CD14-positive monocyte (primary cell): ENCODE data around the gene PCA3. TPM values are rescaled to one million over a fixed set of nuclear protein-coding genes. Genes with fewer than 3 reads are reported as not detected.

Experiments used
- DNase-seq, 3 donors: peaks; one replicate each; pipeline ENCODE4 v3.0.0-alpha.2; 2011 to 2022
- H2AFZ ChIP-seq: 2 replicates; pipeline ENCODE4 v1.6.0; 2012; ENCODE audit warnings: mild to moderate bottlenecking, low read depth, low read length, inconsistent platforms; ENCODE audit not compliant: insufficient read depth, poor library complexity, severe bottlenecking
- H3K27ac ChIP-seq, 2 donors: 1 replicate in 1 of 2; 2 replicates in 1 of 2; pipeline ENCODE4 v1.5.1; 2012 to 2013; ENCODE audit warnings: low read length in 2 of 2, control low read depth in 1 of 2, inconsistent platforms in 1 of 2, low read depth in 1 of 2, mild to moderate bottlenecking in 1 of 2
- H3K27me3 ChIP-seq, 2 donors: one replicate each; pipeline versions ENCODE4 v1.6.0 to v1.6.1; 2011 to 2013; ENCODE audit warnings: low read length in 2 of 2; ENCODE audit not compliant: control insufficient read depth in 2 of 2, insufficient read depth in 2 of 2
- H3K36me3 ChIP-seq, 2 donors: replicated peaks in 1 of 2; 1 replicate in 1 of 2; 2 replicates in 1 of 2; pipeline versions ENCODE4 v1.5.1 to v1.6.1; 2012 to 2013; ENCODE audit warnings: low read length in 2 of 2, control low read depth in 1 of 2, inconsistent platforms in 1 of 2, mild to moderate bottlenecking in 1 of 2; ENCODE audit not compliant: insufficient read depth in 2 of 2, control insufficient read depth in 1 of 2
- H3K4me1 ChIP-seq, 2 donors: 1 replicate in 1 of 2; 2 replicates in 1 of 2; pipeline versions ENCODE4 v1.5.1 to v1.6.1; 2012 to 2013; ENCODE audit warnings: low read length in 2 of 2, control low read depth in 1 of 2, inconsistent platforms in 1 of 2, mild to moderate bottlenecking in 1 of 2, moderate library complexity in 1 of 2; ENCODE audit not compliant: insufficient read depth in 2 of 2, control insufficient read depth in 1 of 2
- H3K4me2 ChIP-seq: replicated peaks from 2 replicates; pipeline ENCODE3; 2012; ENCODE audit warnings: low read length, moderate library complexity, mild to moderate bottlenecking; ENCODE audit not compliant: poor library complexity, severe bottlenecking; ENCODE audit errors: extremely low read depth
- H3K4me3 ChIP-seq, 3 experiments: fragments of 200-600 bp in 1 of 3; sonication (generic) in 1 of 3; replicated peaks in 1 of 3; 1 replicate in 2 of 3; 2 replicates in 1 of 3; pipeline ENCODE4 v1.5.1; 2011 to 2013; ENCODE audit warnings: low read length in 3 of 3, mild to moderate bottlenecking in 3 of 3, control low read depth in 2 of 3, low read depth in 2 of 3, inconsistent platforms in 1 of 3, moderate library complexity in 1 of 3
- H3K79me2 ChIP-seq: 2 replicates; pipeline ENCODE4 v1.6.0; 2012; ENCODE audit warnings: mild to moderate bottlenecking, control low read depth, inconsistent platforms, low read length, moderate library complexity; ENCODE audit not compliant: insufficient read depth
- H3K9ac ChIP-seq: 2 replicates; pipeline ENCODE4 v1.6.0; 2017; ENCODE audit warnings: low read length, mild to moderate bottlenecking; ENCODE audit not compliant: insufficient read depth, poor library complexity, severe bottlenecking
- H3K9me3 ChIP-seq, 2 donors: replicated peaks in 1 of 2; 1 replicate in 1 of 2; 2 replicates in 1 of 2; pipeline versions ENCODE4 v1.5.1 to v1.6.1; 2012 to 2013; ENCODE audit warnings: low read length in 2 of 2, control low read depth in 1 of 2; ENCODE audit not compliant: control insufficient read depth in 1 of 2, insufficient read depth in 1 of 2
- H4K20me1 ChIP-seq: 2 replicates; pipeline ENCODE4 v1.6.0; 2012; ENCODE audit warnings: mild to moderate bottlenecking, low read length, control low read depth, moderate library complexity; ENCODE audit not compliant: insufficient read depth
- H3K27ac Mint-ChIP-seq, 7 donors: one replicate each; pipeline ENCODE4 v1.8.0; 2020; ENCODE audit warnings: mild to moderate bottlenecking in 7 of 7, mixed read lengths in 7 of 7, moderate library complexity in 6 of 7, inconsistent platforms in 2 of 7
- H3K27me3 Mint-ChIP-seq, 3 donors: one replicate each; pipeline ENCODE4 v1.8.0; 2021 to 2022; ENCODE audit warnings: low read depth in 3 of 3, mild to moderate bottlenecking in 3 of 3, mixed read lengths in 3 of 3, moderate library complexity in 3 of 3, inconsistent platforms in 1 of 3
- H3K36me3 Mint-ChIP-seq, 2 donors: one replicate each; pipeline ENCODE4 v1.8.0; 2020; ENCODE audit warnings: mixed read lengths in 2 of 2, inconsistent platforms in 1 of 2, mild to moderate bottlenecking in 1 of 2
- H3K4me1 Mint-ChIP-seq: one replicate; pipeline ENCODE4 v1.8.0; 2020; ENCODE audit warnings: mild to moderate bottlenecking, mixed read lengths
- H3K4me3 Mint-ChIP-seq, 2 donors: one replicate each; pipeline ENCODE4 v1.8.0; 2020; ENCODE audit warnings: mild to moderate bottlenecking in 2 of 2, mixed read lengths in 2 of 2, moderate library complexity in 1 of 2
- H3K9me3 Mint-ChIP-seq, 7 donors: one replicate each; pipeline ENCODE4 v1.8.0; 2020 to 2022; ENCODE audit warnings: mixed read lengths in 7 of 7, mild to moderate bottlenecking in 6 of 7, moderate library complexity in 6 of 7, inconsistent platforms in 2 of 7
- WGBS: methylation state at CpG from one replicate; pipeline ENCODE4 v1.1.5; 2013; ENCODE audit warnings: missing lambda C conversion rate; ENCODE audit not compliant: insufficient coverage; 5-methylcytosine and 5-hydroxymethylcytosine counted together
- intact Hi-C, 2 donors: fragments of 100-400 bp; cut with micrococcal nuclease; formaldehyde crosslinking; loops; one replicate each; pipeline versions ENCODE4 v1.15.0 to v1.15.1; 2023
- polyA plus RNA-seq, 3 donors: library from polyadenylated mRNA; depleted of rRNA in 1 of 3; unstranded in 2 of 3; stranded (reverse) in 1 of 3; fragments of 300-500 nt in 2 of 3; fragments of >200 nt in 1 of 3; fragmentation: Illumina TruSeq in 2 of 3; gene quantifications; 1 replicate in 2 of 3; 2 replicates in 1 of 3; pipeline ENCODE4 v1.2.3, GENCODE V29; 2012 to 2021
- TF ChIP-seq, protein P1 (sequence below): fragments of 200-600 bp; IDR thresholded peaks from one replicate; pipeline ENCODE4 v1.8.0; 2022; ENCODE audit warnings: antibody characterized with exemption, mild to moderate bottlenecking

Gene PCA3
- polyA plus RNA-seq, 3 donors = 0.04 TPM; not detected in 2

DNA sequence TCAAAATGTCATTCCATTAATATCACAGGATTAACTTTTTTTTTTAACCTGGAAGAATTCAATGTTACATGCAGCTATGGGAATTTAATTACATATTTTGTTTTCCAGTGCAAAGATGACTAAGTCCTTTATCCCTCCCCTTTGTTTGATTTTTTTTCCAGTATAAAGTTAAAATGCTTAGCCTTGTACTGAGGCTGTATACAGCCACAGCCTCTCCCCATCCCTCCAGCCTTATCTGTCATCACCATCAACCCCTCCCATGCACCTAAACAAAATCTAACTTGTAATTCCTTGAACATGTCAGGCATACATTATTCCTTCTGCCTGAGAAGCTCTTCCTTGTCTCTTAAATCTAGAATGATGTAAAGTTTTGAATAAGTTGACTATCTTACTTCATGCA lies 20.6 kb downstream of the PCA3 start:
- no peak overlapping the region for H3K27ac ChIP-seq
- DNase-seq = no peak
- H3K4me3 ChIP-seq = no peak overlapping the region
- H3K79me2 ChIP-seq = no peaks in the 10 kb centered on the region
- H3K4me1 ChIP-seq = no peaks in the 10 kb centered on the region
- H3K27me3 ChIP-seq = no peaks in the 10 kb centered on the region
- H3K36me3 ChIP-seq = no peaks in the 10 kb centered on the region
- H3K4me1 Mint-ChIP-seq = peaks cover 4% of the 10 kb centered on the region
- H2AFZ ChIP-seq = no peak overlapping the region
- H3K4me2 ChIP-seq = no peak overlapping the region
- no peaks in the 10 kb centered on the region for H3K9me3 ChIP-seq
- no peak overlapping the region for H3K4me3 Mint-ChIP-seq
- H4K20me1 ChIP-seq = no peaks in the 10 kb centered on the region
- no peaks in the 10 kb centered on the region for H3K36me3 Mint-ChIP-seq
- intact Hi-C loops = no loop called here
- H3K27ac Mint-ChIP-seq = no peak overlapping the region
- peaks cover 0 to 2% (median 0%) of the 10 kb centered on the region in 7 donors for H3K9me3 Mint-ChIP-seq
- H3K27me3 Mint-ChIP-seq = peaks cover 4 to 7% (median 7%) of the 10 kb centered on the region in 3 donors
- no peak overlapping the region for H3K9ac ChIP-seq
- TF ChIP-seq, protein P1, sequence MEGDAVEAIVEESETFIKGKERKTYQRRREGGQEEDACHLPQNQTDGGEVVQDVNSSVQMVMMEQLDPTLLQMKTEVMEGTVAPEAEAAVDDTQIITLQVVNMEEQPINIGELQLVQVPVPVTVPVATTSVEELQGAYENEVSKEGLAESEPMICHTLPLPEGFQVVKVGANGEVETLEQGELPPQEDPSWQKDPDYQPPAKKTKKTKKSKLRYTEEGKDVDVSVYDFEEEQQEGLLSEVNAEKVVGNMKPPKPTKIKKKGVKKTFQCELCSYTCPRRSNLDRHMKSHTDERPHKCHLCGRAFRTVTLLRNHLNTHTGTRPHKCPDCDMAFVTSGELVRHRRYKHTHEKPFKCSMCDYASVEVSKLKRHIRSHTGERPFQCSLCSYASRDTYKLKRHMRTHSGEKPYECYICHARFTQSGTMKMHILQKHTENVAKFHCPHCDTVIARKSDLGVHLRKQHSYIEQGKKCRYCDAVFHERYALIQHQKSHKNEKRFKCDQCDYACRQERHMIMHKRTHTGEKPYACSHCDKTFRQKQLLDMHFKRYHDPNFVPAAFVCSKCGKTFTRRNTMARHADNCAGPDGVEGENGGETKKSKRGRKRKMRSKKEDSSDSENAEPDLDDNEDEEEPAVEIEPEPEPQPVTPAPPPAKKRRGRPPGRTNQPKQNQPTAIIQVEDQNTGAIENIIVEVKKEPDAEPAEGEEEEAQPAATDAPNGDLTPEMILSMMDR = no peak

DNA sequence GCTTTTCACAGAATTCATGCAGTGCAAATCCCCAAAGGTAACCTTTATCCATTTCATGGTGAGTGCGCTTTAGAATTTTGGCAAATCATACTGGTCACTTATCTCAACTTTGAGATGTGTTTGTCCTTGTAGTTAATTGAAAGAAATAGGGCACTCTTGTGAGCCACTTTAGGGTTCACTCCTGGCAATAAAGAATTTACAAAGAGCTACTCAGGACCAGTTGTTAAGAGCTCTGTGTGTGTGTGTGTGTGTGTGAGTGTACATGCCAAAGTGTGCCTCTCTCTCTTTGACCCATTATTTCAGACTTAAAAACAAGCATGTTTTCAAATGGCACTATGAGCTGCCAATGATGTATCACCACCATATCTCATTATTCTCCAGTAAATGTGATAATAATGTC lies 21.3 kb downstream of the PCA3 start:
- H3K27me3 Mint-ChIP-seq = peaks cover 4 to 7% (median 7%) of the 10 kb centered on the region in 3 donors
- Histone ChIP-seq H3K27ac (no peak overlapping the region), H3K9me3 (no peaks in the 10 kb centered on the region), H3K36me3 (no peaks in the 10 kb centered on the region), H2AFZ (no peak overlapping the region), H3K4me1 (no peaks in the 10 kb centered on the region), H4K20me1 (no peaks in the 10 kb centered on the region), H3K27me3 (no peaks in the 10 kb centered on the region), H3K4me2 (no peak overlapping the region), H3K79me2 (no peaks in the 10 kb centered on the region), H3K4me3 (no peak overlapping the region), H3K9ac (no peak overlapping the region)
- H3K9me3 Mint-ChIP-seq = peaks cover 0 to 2% (median 0%) of the 10 kb centered on the region in 7 donors
- no peaks in the 10 kb centered on the region for H3K36me3 Mint-ChIP-seq
- H3K27ac Mint-ChIP-seq = no peak overlapping the region
- H3K4me1 Mint-ChIP-seq = peaks cover 4% of the 10 kb centered on the region
- no CpG with 5 or more reads among the region's 1 CpG for WGBS
- no peak overlapping the region for H3K4me3 Mint-ChIP-seq
- TF ChIP-seq, protein P1 = no peak
- DNase-seq = no peak
- intact Hi-C loops = no loop called here
